HG02870 (cell line): ENCODE measurements around the gene CCDC187.

Experiments used
- ATAC-seq: cut with Tn5 transposase; IDR thresholded peaks from one replicate; pipeline ENCODE4 v1.9.1; 2021; ENCODE audit warnings: mild to moderate bottlenecking, moderate library complexity; ENCODE audit not compliant: unreplicated experiment

The CCDC187 gene

DNA sequence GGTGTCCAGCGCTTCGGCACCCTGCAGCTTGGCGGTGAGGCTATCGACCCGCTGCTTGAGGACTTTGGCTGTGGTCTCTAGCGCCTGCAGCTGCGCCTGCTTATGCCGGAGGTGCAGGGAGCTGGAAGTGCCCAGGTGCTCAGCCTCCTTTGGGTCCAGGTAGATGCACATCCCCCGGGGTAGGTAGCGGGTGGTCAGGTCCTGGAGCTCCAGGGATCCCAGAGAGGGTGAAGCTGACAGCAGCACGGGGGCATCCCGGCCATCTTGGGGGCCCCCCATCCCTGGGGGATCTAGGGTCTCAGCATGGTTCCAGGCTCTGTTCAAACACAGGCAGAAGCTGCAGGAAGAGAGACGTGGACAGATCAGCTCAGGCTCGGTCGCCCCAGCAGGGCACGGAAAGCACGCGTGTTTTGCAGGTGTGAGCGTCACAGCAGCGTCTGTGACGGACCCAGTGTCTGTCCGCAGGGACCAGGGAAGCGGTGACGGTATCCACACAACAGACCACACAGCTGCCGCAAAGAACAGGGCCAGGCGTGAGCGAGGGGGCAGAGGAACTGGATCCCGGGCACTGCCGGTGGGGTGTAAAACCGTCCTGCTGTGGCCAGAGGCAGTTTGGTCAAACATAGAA lies 17.4 kb downstream of the CCDC187 start:
- ATAC-seq: no peak

- ATAC-seq: no peak
Observed at GRCh38 chr9:136285501-136286358, 18.2 kb downstream of the CCDC187 start.

GRCh38 chr9:136284951-136285350 lies 18.9 kb downstream of the CCDC187 start:
- no peak for ATAC-seq

DNA sequence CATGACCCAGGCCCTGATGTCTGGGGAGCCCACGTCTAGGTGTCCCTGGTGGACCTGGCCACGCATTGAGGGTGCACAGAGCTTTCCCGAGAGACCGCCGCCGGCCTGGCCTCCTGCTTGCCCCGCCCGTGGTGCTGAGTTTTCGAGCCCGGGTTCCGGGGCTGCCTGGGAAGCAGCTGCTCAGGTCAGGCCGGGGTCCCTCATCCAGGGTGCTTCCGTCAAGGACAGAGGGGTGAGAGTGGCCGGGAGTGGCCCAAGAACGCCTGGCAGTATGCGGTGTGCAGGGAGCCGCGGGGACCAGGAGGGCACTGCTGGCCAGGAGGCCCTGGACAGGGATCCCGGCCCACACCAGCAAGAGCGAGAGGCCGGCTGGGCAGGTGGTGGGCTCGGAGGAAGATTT lies 19.6 kb downstream of the CCDC187 start:
- no peak for ATAC-seq

GRCh38 chr9:136283291-136284235 lies 20.3 kb downstream of the CCDC187 start:
- peak; percentile 47 for ATAC-seq

DNA sequence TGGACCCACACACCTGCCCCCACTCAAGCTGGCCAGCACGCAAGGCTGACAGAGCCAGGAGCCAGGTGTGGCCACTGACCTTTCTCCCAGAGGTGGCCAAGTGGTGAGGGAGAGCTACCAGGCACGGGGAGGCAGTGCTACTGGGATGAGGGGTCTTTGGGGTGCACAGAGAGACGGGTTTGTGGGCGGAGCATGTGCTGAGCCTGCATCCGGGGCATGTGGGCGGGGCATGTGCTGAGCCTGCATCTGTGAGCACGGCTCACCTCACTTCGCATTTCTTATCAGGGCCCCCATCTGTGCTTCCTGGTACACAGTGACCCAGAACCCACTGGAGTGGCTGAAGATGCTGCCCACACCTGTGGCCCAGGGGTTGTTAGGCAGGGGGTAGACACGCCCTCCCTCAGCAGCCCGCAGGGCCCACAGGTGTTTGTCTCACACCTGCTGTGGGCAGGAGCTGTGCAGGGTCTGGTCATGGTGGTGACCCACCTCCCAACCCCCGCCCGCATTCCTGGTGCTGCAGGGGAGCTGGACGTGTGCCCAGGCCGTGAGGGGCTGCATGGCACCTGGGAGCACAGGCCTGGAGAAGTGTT lies 21.5 kb downstream of the CCDC187 start:
- ATAC-seq: no peak

DNA sequence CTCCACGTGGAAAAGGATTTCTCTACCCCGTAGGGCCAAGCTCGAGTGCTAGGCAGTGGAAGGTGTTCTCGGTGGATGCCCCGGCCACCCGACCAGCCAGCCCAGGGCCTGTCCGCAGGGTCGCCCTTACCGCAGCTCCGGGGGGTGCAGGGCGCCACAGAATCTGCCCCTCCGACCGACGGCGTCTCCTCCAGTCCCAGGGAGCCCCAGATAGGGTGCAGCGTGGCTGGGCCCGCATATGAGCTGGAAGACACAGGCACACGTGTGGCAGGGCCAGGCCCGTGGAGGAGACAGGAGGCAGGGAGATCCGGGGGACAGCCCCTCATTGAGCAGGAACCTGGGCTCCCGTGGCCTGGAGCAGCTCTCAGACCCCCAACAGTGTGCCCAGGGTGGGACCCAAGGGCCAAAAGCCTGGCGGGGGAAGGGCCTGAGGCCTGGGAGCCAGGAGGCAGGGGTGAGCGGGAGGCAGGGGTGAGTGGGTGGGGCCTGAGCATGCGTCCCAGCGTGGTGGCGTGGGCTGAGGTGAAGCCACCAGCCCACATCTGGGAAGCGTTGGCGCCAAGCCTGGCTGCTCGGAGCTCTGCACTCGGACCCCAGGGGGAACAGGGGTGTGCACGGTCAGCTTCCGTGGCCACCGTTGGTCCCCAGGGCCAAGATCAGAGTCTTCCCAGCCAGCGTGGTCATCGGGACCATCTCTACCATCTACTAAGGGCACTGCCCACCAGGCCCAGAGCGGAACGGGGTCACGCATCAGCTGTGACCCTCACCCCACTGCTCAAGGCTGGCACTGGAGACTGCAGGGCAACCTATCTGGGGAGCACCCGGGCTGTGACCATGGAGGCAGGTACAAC lies 22.2 kb downstream of the CCDC187 start:
- no peak for ATAC-seq

DNA sequence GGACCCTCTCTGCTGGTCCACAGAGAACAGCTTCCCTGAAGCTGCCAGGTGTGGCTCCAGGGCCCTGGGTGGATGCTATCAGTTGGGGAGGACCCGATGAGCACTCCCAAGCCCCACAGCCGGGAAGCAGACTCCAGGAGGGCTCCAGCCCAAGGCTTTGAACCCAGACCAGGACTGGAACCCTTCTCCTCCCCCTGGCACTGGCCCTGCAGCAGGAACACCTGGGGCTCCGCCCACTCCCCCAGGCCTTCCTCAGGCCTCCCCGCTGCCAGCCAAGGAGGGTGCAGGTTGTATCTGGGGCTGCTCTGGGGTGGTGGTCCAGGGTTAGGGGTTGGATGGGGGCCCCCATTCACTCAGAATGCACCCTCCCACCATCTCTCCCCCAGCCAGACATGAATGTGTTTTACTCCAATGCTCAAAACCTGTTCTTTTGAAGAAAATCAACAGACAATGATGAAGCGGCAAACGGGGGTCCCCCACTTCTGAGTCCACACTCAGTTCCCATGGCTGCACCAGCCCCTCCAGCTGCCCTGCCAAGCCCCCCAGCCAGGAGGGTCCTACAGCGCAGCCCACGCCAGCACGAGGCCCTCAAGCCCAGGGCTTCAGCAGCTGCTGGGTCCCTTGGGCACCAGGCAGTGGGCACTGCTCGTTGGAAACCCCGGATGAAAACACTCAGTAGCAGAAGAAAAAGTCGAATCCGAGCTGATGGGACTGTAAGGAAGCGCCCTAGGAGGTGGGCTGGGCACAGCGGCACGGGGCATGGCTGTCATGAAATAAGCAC lies 23.2 kb downstream of the CCDC187 start:
- ATAC-seq: no peak

- ATAC-seq: no peak
Observed at GRCh38 chr9:136279471-136279870, 24.4 kb downstream of the CCDC187 start.

- no peak for ATAC-seq
Observed at GRCh38 chr9:136278894-136279293, 25.0 kb downstream of the CCDC187 start.

GRCh38 chr9:136278221-136278620 lies 25.7 kb downstream of the CCDC187 start:
- ATAC-seq: no peak

DNA sequence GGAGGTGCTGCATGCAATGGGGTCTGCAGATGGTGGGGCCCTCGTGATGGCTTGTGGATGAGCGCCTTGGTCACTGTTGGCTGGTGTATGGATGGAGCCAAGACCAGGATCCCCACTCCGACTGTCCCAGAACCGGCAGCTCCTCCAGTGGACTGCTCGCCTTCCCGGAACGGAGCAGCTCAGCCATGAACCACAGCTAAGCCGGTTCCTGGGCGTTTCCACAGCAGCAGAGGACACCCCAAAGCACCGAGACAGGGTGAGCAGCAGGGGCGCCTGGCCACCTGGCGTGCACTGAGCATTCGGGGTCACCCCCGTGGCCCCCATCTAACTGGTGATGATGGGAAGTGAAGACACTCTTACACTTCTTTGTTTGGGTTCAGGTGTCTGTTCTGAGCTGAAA lies 26.1 kb downstream of the CCDC187 start:
- ATAC-seq: no peak

GRCh38 chr9:136276716-136277115 lies 27.2 kb downstream of the CCDC187 start:
- ATAC-seq: no peak

- no peak for ATAC-seq
Observed at GRCh38 chr9:136275655-136276429, 28.1 kb downstream of the CCDC187 start.

GRCh38 chr9:136274786-136275654 lies 28.9 kb downstream of the CCDC187 start:
- ATAC-seq: no peak

DNA sequence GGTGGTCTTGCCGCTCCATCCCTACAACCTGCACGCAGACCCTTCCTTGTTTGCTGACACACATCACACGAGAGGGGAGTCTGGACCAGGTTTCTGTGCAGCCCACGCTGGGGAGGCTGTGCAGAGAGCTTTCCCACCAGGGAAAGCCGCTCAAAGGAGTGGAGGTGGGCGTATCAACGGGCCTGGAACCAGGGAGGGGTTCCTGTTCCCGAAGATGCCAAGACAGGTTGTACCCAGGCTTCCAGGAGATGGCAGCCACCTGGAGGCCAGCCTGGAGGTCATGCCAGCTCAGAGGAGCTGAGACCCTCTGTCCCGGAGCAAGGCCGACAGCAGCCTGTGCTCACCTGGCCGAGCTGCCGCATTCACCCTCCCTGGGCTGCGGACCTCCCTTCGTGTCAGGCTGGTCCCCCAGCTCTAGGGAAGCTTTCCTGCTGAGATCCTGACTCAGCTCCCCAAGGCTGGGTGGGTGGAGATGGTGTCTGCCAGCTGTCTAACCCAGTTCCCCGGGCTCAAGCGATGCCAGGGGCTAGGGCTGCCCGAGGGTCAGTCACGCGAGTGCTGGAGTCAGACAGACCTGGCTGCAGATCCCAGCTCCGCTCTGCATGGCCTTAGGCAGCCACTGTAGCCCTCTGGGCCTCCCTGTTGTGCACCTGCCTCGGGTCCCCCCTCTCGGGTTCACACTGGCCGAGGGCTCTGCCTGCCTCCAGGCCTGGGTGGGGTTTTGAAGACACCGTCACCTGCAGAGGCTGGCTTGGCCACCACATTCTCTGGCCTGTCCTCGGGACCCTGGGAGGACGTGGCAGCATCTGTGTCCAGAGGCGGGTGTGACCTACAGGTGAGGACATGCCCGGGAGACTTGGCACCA lies 29.7 kb downstream of the CCDC187 start:
- no peak for ATAC-seq
